IPS DF 6.9 (cell line): ENCODE results near the gene AGFG1.

Source experiments
- DNase-seq: peaks from one replicate; pipeline ENCODE4 v3.0.0-alpha.2; 2013; ENCODE audit warnings: low read depth, low spot score
- H3K27ac ChIP-seq: one replicate; pipeline ENCODE4 v1.5.1; 2013; ENCODE audit warnings: low read length, control low read depth
- H3K27me3 ChIP-seq: 2 replicates; pipeline ENCODE4 v1.6.1; 2013; ENCODE audit warnings: mild to moderate bottlenecking, low read length; ENCODE audit not compliant: control insufficient read depth, insufficient read depth
- H3K36me3 ChIP-seq: 2 replicates; pipeline ENCODE4 v1.6.1; 2013; ENCODE audit warnings: low read length; ENCODE audit not compliant: control insufficient read depth, insufficient read depth
- H3K4me1 ChIP-seq: 2 replicates; pipeline ENCODE4 v1.6.1; 2013; ENCODE audit warnings: low read length; ENCODE audit not compliant: control insufficient read depth, insufficient read depth
- H3K4me3 ChIP-seq: 2 replicates; pipeline ENCODE4 v1.5.1; 2013; ENCODE audit warnings: mild to moderate bottlenecking, low read length
- H3K9me3 ChIP-seq: 2 replicates; pipeline ENCODE4 v1.6.1; 2013; ENCODE audit warnings: low read length, inconsistent platforms; ENCODE audit not compliant: control insufficient read depth, insufficient read depth
- WGBS: extraction: QIAGEN DNeasy Blood & Tissue Kit; methylation state at CpG from one replicate; pipeline ENCODE4 v1.1.7; 2013; ENCODE audit warnings: mixed read lengths, missing lambda C conversion rate; ENCODE audit not compliant: insufficient read length, insufficient coverage; 5-methylcytosine and 5-hydroxymethylcytosine counted together

AGFG1 gene

GRCh38 chr2:227473806-227474205 lies 1.9 kb downstream of the AGFG1 start:
- H3K4me3 ChIP-seq = no peak overlapping the region
- H3K9me3 ChIP-seq = no peaks in the 10 kb centered on the region
- H3K36me3 ChIP-seq = no peaks in the 10 kb centered on the region; the same call in 1 of the 2 replicates
- no peak for DNase-seq
- no CpG with 5 or more reads among the region's 2 CpGs for WGBS
- no peak overlapping the region for H3K27ac ChIP-seq
- H3K27me3 ChIP-seq = no peaks in the 10 kb centered on the region
- H3K4me1 ChIP-seq = peaks cover 4% of the 10 kb centered on the region; the same call in 1 of the 2 replicates

- no CpG with 5 or more reads among the region's 3 CpGs for WGBS
- peaks cover 4% of the 10 kb centered on the region; the same call in 1 of the 2 replicates for H3K4me1 ChIP-seq
- no peak overlapping the region for H3K4me3 ChIP-seq
Measured at GRCh38 chr2:227474410-227474809, 2.5 kb downstream of the AGFG1 start.

GRCh38 chr2:227477291-227477690 lies 5.3 kb downstream of the AGFG1 start:
- H3K36me3 ChIP-seq = no peaks in the 10 kb centered on the region; the same call in 1 of the 2 replicates
- no peaks in the 10 kb centered on the region for H3K27me3 ChIP-seq
- H3K4me3 ChIP-seq = no peak overlapping the region
- H3K4me1 ChIP-seq = no peaks in the 10 kb centered on the region
- no peak for DNase-seq
- no peaks in the 10 kb centered on the region for H3K9me3 ChIP-seq
- no peak overlapping the region for H3K27ac ChIP-seq
- no CpG with 5 or more reads among the region's 4 CpGs for WGBS

More at GRCh38 chr2:227474410-227474809, 2.5 kb downstream of the AGFG1 start:
- DNase-seq = no peak
- Histone ChIP-seq H3K9me3 (no peaks in the 10 kb centered on the region), H3K36me3 (no peaks in the 10 kb centered on the region; the same call in 1 of the 2 replicates), H3K27ac (no peak overlapping the region), H3K27me3 (no peaks in the 10 kb centered on the region)

GRCh38 chr2:227479865-227480475 lies 8.0 kb downstream of the AGFG1 start:
- no CpG with 5 or more reads among the region's 2 CpGs for WGBS
- no peak overlapping the region for H3K4me3 ChIP-seq
- no peaks in the 10 kb centered on the region for H3K9me3 ChIP-seq
- no peak for DNase-seq
- no peak overlapping the region for H3K27ac ChIP-seq
- no peaks in the 10 kb centered on the region for H3K27me3 ChIP-seq
- no peaks in the 10 kb centered on the region for H3K4me1 ChIP-seq
- H3K36me3 ChIP-seq = no peaks in the 10 kb centered on the region

GRCh38 chr2:227480528-227480927 lies 8.6 kb downstream of the AGFG1 start:
- DNase-seq = no peak
- Histone ChIP-seq H3K4me3 (no peak overlapping the region), H3K27ac (no peak overlapping the region)

GRCh38 chr2:227482638-227483340 lies 10.8 kb downstream of the AGFG1 start:
- H3K27ac ChIP-seq = no peak overlapping the region
- no peak overlapping the region for H3K4me3 ChIP-seq
- no peaks in the 10 kb centered on the region for H3K9me3 ChIP-seq
- no peak for DNase-seq
- no peaks in the 10 kb centered on the region for H3K27me3 ChIP-seq
- H3K4me1 ChIP-seq = no peaks in the 10 kb centered on the region
- no peaks in the 10 kb centered on the region for H3K36me3 ChIP-seq
- WGBS = no CpG with 5 or more reads among the region's 1 CpG

More at GRCh38 chr2:227480528-227480927, 8.6 kb downstream of the AGFG1 start:
- Histone ChIP-seq H3K36me3 (no peaks in the 10 kb centered on the region), H3K27me3 (no peaks in the 10 kb centered on the region), H3K9me3 (no peaks in the 10 kb centered on the region), H3K4me1 (no peaks in the 10 kb centered on the region)
- WGBS = no CpG with 5 or more reads among the region's 2 CpGs

- H3K36me3 ChIP-seq = no peaks in the 10 kb centered on the region
- no peaks in the 10 kb centered on the region for H3K27me3 ChIP-seq
- H3K4me3 ChIP-seq = no peak overlapping the region
- no CpG with 5 or more reads among the region's 1 CpG for WGBS
- no peak for DNase-seq
- no peaks in the 10 kb centered on the region for H3K9me3 ChIP-seq
- no peak overlapping the region for H3K27ac ChIP-seq
- H3K4me1 ChIP-seq = no peaks in the 10 kb centered on the region
Measured at GRCh38 chr2:227485429-227485828, 13.5 kb downstream of the AGFG1 start.

- no peaks in the 10 kb centered on the region for H3K4me1 ChIP-seq
Measured at GRCh38 chr2:227486688-227487087, 14.7 kb downstream of the AGFG1 start.

GRCh38 chr2:227488045-227488444 lies 16.1 kb downstream of the AGFG1 start:
- Histone ChIP-seq H3K27ac (no peak overlapping the region), H3K36me3 (no peaks in the 10 kb centered on the region), H3K4me1 (no peaks in the 10 kb centered on the region), H3K27me3 (no peaks in the 10 kb centered on the region), H3K4me3 (no peak overlapping the region), H3K9me3 (no peaks in the 10 kb centered on the region)
- no CpG with 5 or more reads among the region's 3 CpGs for WGBS
- no peak for DNase-seq

More at GRCh38 chr2:227486688-227487087, 14.7 kb downstream of the AGFG1 start:
- DNase-seq = no peak
- no peak overlapping the region for H3K4me3 ChIP-seq
- no peaks in the 10 kb centered on the region for H3K9me3 ChIP-seq
- H3K27ac ChIP-seq = no peak overlapping the region
- no peaks in the 10 kb centered on the region for H3K36me3 ChIP-seq
- no CpG with 5 or more reads among the region's 2 CpGs for WGBS
- no peaks in the 10 kb centered on the region for H3K27me3 ChIP-seq

- Histone ChIP-seq H3K36me3 (no peaks in the 10 kb centered on the region), H3K4me1 (no peaks in the 10 kb centered on the region), H3K27me3 (no peaks in the 10 kb centered on the region), H3K27ac (no peak overlapping the region), H3K4me3 (no peak overlapping the region), H3K9me3 (no peaks in the 10 kb centered on the region)
- DNase-seq = no peak
- WGBS = 100% methylated on average over 1 of the region's 3 CpGs
Measured at GRCh38 chr2:227491386-227491785, 19.4 kb downstream of the AGFG1 start.
